ENCODE data around the gene PRKG1.

PRKG1 gene

GRCh38 chr10:51507476-51507875 is 433.2 kb downstream of the PRKG1 start:
- TF ChIP-seq POLR2AphosphoS5 (IDR thresholded peaks at IDR 0.05; ENCODE audit: low read depth, low read length) (no peak), POU2F2 (IDR thresholded peaks at IDR 0.05; ENCODE audit: low read depth, low read length) (no peak), SPI1 (IDR thresholded peaks at IDR 0.05; ENCODE audit: low read depth, low read length) (no peak), TAF1 (IDR thresholded peaks at IDR 0.05; ENCODE audit: low read depth, low read length) (no peak), POLR2A (IDR thresholded peaks at IDR 0.05; ENCODE audit: low read depth, low read length) (no peak), PAX5 (IDR thresholded peaks at IDR 0.05; ENCODE audit: insufficient read depth, low read length, severe bottlenecking) (no peak)
- DNase-seq (ENCODE audit: insufficient read length, low spot score), result no peak
- FAIRE-seq, result no peak

DNA sequence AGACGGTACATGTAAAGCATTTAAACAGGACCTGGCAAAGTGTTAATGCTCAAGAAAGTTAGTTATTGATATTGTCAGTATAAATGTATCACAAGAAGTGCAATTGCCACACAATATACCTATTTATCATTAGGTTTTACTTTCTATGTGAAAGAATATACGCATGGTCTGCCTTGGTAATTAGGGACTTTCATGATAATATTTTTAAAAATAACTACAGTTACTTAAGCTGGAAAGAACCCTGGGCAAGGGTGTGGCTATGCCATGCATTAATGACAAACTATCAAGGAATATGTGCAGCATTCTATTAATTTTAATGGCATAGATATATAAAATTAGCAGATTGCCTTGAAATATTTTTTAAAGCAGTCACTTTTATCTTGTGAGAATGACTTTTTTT is 433.9 kb downstream of the PRKG1 start:
- DNase-seq (ENCODE audit: insufficient read length, low spot score), result no peak
- no peak for TF ChIP-seq PAX5 (IDR thresholded peaks at IDR 0.05; ENCODE audit: insufficient read depth, low read length, severe bottlenecking)
- TF ChIP-seq POLR2A (IDR thresholded peaks at IDR 0.05; ENCODE audit: low read depth, low read length), result no peak
- TF ChIP-seq POU2F2 (IDR thresholded peaks at IDR 0.05; ENCODE audit: low read depth, low read length), result no peak
- no peak for TF ChIP-seq SPI1 (IDR thresholded peaks at IDR 0.05; ENCODE audit: low read depth, low read length)
- TF ChIP-seq POLR2AphosphoS5 (IDR thresholded peaks at IDR 0.05; ENCODE audit: low read depth, low read length), result no peak
- no peak for TF ChIP-seq TAF1 (IDR thresholded peaks at IDR 0.05; ENCODE audit: low read depth, low read length)
- FAIRE-seq, result no peak

DNA sequence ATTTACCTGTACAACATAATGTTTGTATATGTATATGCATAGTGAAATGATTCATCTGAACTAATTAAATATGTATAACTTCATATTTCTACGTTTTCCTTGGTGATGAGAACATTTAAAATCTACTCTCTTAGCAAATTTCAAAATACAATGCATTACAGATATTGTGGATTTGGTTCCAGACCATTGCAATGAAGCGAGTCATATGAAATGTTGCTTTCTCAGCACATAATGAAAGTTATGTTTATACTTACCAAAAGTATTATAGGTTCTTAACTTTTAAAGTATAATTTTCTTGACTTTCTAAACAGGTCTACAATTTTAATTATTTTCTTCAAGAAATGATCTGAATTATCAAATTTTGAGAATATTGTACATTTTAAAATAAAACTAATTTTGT is 435.9 kb downstream of the PRKG1 start:
- DNase-seq (ENCODE audit: insufficient read length, low spot score) (no peak), FAIRE-seq (no peak)

GRCh38 chr10:51521605-51522004 is 447.3 kb downstream of the PRKG1 start:
- FAIRE-seq (no peak), DNase-seq (ENCODE audit: insufficient read length, low spot score) (no peak)
- TF ChIP-seq PAX5 (IDR thresholded peaks at IDR 0.05; ENCODE audit: insufficient read depth, low read length, severe bottlenecking), result no peak
- TF ChIP-seq POU2F2 (IDR thresholded peaks at IDR 0.05; ENCODE audit: low read depth, low read length), result no peak
- TF ChIP-seq POLR2AphosphoS5 (IDR thresholded peaks at IDR 0.05; ENCODE audit: low read depth, low read length), result no peak
- TF ChIP-seq SPI1 (IDR thresholded peaks at IDR 0.05; ENCODE audit: low read depth, low read length), result no peak
- TF ChIP-seq TAF1 (IDR thresholded peaks at IDR 0.05; ENCODE audit: low read depth, low read length), result no peak
- TF ChIP-seq POLR2A (IDR thresholded peaks at IDR 0.05; ENCODE audit: low read depth, low read length), result no peak

More for the DNA sequence above, 435.9 kb downstream of the PRKG1 start:
- no peak for TF ChIP-seq POLR2A (IDR thresholded peaks at IDR 0.05; ENCODE audit: low read depth, low read length)

GRCh38 chr10:51522858-51523257 is 448.6 kb downstream of the PRKG1 start:
- no peak for DNase-seq (ENCODE audit: insufficient read length, low spot score)
- no peak for FAIRE-seq
- TF ChIP-seq POLR2A (IDR thresholded peaks at IDR 0.05; ENCODE audit: low read depth, low read length), result no peak
- no peak for TF ChIP-seq SPI1 (IDR thresholded peaks at IDR 0.05; ENCODE audit: low read depth, low read length)
- no peak for TF ChIP-seq POLR2AphosphoS5 (IDR thresholded peaks at IDR 0.05; ENCODE audit: low read depth, low read length)
- no peak for TF ChIP-seq TAF1 (IDR thresholded peaks at IDR 0.05; ENCODE audit: low read depth, low read length)
- TF ChIP-seq POU2F2 (IDR thresholded peaks at IDR 0.05; ENCODE audit: low read depth, low read length), result no peak
- no peak for TF ChIP-seq PAX5 (IDR thresholded peaks at IDR 0.05; ENCODE audit: insufficient read depth, low read length, severe bottlenecking)

DNA sequence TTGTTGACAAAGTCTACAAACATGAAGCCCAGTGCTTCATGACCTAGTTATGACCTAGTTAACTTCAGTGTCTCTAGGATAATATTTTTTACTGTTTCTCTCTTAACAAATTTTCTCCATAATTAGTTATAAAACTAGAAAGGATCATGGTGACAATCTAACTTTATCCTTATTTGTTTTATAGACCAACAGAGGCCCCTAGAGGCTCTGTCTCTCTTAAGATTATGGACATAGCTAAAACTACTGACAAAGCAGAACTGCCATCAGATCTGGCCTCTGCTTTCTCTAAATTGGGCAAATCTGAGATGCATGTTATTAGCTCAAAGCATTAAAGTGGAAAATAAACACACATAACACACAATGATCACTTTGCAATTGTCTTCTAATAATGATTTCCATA is 449.2 kb downstream of the PRKG1 start:
- TF ChIP-seq POU2F2 (IDR thresholded peaks at IDR 0.05; ENCODE audit: low read depth, low read length) (no peak), SPI1 (IDR thresholded peaks at IDR 0.05; ENCODE audit: low read depth, low read length) (no peak), PAX5 (IDR thresholded peaks at IDR 0.05; ENCODE audit: insufficient read depth, low read length, severe bottlenecking) (no peak), POLR2AphosphoS5 (IDR thresholded peaks at IDR 0.05; ENCODE audit: low read depth, low read length) (no peak), POLR2A (IDR thresholded peaks at IDR 0.05; ENCODE audit: low read depth, low read length) (no peak), TAF1 (IDR thresholded peaks at IDR 0.05; ENCODE audit: low read depth, low read length) (no peak)
- FAIRE-seq (no peak), DNase-seq (ENCODE audit: insufficient read length, low spot score) (no peak)

DNA sequence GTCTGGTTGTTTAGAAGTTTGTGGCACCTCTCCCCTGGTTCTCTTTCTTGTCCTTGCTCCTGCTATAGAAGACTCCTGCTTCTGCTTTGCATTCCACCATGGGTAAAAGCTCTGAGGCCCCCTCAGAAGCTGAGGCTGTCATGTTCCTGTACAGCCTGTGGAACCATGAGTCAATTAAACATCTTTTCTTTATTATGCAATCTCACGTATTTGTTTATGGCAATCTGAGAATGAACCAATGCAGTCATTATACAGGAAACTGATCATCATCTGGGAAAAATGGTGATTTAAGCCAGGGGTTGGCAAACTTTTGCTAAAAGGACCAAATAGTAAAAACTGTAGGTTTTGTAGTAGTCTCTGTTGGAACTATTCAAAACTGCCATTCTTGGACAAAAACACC is 449.8 kb downstream of the PRKG1 start:
- DNase-seq (ENCODE audit: insufficient read length, low spot score) (no peak), FAIRE-seq (no peak)
- TF ChIP-seq SPI1 (IDR thresholded peaks at IDR 0.05; ENCODE audit: low read depth, low read length), result no peak
- TF ChIP-seq PAX5 (IDR thresholded peaks at IDR 0.05; ENCODE audit: insufficient read depth, low read length, severe bottlenecking), result no peak
- TF ChIP-seq POLR2A (IDR thresholded peaks at IDR 0.05; ENCODE audit: low read depth, low read length), result no peak
- TF ChIP-seq POLR2AphosphoS5 (IDR thresholded peaks at IDR 0.05; ENCODE audit: low read depth, low read length), result no peak
- TF ChIP-seq TAF1 (IDR thresholded peaks at IDR 0.05; ENCODE audit: low read depth, low read length), result no peak
- no peak for TF ChIP-seq POU2F2 (IDR thresholded peaks at IDR 0.05; ENCODE audit: low read depth, low read length)

- FAIRE-seq (no peak), DNase-seq (ENCODE audit: insufficient read length, low spot score) (no peak)
- no peak for TF ChIP-seq SPI1 (IDR thresholded peaks at IDR 0.05; ENCODE audit: low read depth, low read length)
Measured at GRCh38 chr10:51527522-51528219, 453.4 kb downstream of the PRKG1 start.

DNA sequence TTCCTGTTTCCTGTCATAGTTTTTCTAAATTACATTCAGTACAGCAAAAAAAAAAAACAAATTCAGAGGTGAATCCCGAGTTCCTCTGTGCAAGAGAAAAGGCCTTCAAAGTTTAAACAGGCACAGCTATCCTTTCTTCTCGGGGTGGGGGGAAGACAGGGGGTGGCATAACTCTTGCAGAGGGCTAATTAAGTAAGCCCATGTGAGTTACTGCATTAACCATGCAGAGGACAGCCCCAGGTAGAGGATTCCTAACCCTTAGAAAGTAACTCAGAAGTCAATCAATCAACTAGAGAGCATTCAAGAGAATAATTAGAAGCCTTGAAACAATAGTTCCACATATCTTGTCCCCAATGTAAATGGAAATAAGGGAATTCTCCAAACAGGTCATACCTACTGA is 454.2 kb downstream of the PRKG1 start:
- FAIRE-seq, result no peak
- TF ChIP-seq POU2F2 (IDR thresholded peaks at IDR 0.05; ENCODE audit: low read depth, low read length) (no peak), TAF1 (IDR thresholded peaks at IDR 0.05; ENCODE audit: low read depth, low read length) (no peak), POLR2AphosphoS5 (IDR thresholded peaks at IDR 0.05; ENCODE audit: low read depth, low read length) (no peak), POLR2A (IDR thresholded peaks at IDR 0.05; ENCODE audit: low read depth, low read length) (no peak), SPI1 (IDR thresholded peaks at IDR 0.05; ENCODE audit: low read depth, low read length) (no peak), PAX5 (IDR thresholded peaks at IDR 0.05; ENCODE audit: insufficient read depth, low read length, severe bottlenecking) (no peak)
- no peak for DNase-seq (ENCODE audit: insufficient read length, low spot score)

DNA sequence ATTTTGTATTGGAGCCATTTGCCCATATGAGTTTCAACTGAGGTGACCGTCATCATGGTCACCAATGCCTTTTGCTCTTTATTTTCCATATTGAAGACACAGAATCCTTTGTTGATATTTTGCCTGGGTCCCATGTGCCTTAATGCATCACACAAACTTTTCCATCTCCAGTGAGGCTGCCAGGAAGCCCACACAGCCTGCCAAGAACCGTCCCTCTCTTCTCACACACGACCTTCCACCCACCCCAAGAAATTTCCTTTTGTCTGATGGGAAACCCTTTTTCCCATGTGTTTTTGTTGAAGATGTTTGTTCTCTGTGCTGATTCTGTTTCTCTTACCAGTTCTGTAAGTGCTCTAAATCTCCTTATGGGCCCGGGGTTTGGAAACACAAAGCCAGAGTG is 456.3 kb downstream of the PRKG1 start:
- DNase-seq (ENCODE audit: insufficient read length, low spot score) (no peak), FAIRE-seq (no peak)
- TF ChIP-seq POLR2A (IDR thresholded peaks at IDR 0.05; ENCODE audit: low read depth, low read length) (no peak), POU2F2 (IDR thresholded peaks at IDR 0.05; ENCODE audit: low read depth, low read length) (no peak), TAF1 (IDR thresholded peaks at IDR 0.05; ENCODE audit: low read depth, low read length) (no peak)

Data from GM12891 (cell line).